ENCODE data around the gene GPHN. TPM values are rescaled to one million over a fixed set of nuclear protein-coding genes. Genes with fewer than 3 reads are reported as not detected.

GPHN gene
- total and polyA plus RNA-seq, 2 of the 4 experiments (the other 2 are of a cell fraction) = 8.0 to 8.1 TPM

GRCh38 chr14:67031920-67032774, 524.2 kb downstream of the GPHN start:
- no CpG with 5 or more reads among the region's 3 CpGs for WGBS, 2 experiments (ENCODE audit: extremely low coverage in 2 of 2, insufficient read length in 1 of 2)
- H3K27ac ChIP-seq (ENCODE audit: insufficient read depth, low read length) = no peak overlapping the region
- no peaks in the 10 kb centered on the region for H3K9me1 ChIP-seq (ENCODE audit: insufficient read depth, low read length)
- H2AK5ac ChIP-seq (ENCODE audit: low read depth, low read length) = no peak overlapping the region
- H3K23ac ChIP-seq (ENCODE audit: low read depth, low read length) = no peak overlapping the region
- no peak overlapping the region for H3K18ac ChIP-seq (ENCODE audit: low read depth, low read length)
- H3K4ac ChIP-seq (ENCODE audit: low read depth, low read length) = no peak overlapping the region
- H4K91ac ChIP-seq (ENCODE audit: insufficient read depth, low read depth, low read length) = no peak overlapping the region
- in situ Hi-C loops (cut with MboI; ENCODE audit: low sequenced_read_pairs) (no loop called here), dilution Hi-C loops (cut with HindIII; ENCODE audit: low sequenced_read_pairs, unreplicated experiment) (no loop called here), intact Hi-C loops (cut with micrococcal nuclease) (no loop called here)
- no peaks in the 10 kb centered on the region for H3K9me3 ChIP-seq (ENCODE audit: control insufficient read depth, insufficient read depth, low read length)
- H2BK20ac ChIP-seq (ENCODE audit: low read depth, low read length) = no peak overlapping the region
- CTCF ChIA-PET = no interaction called here
- no peak for ATAC-seq (ENCODE audit: low read depth)
- no peak overlapping the region for H3K4me3 ChIP-seq (ENCODE audit: insufficient read depth, low read depth, low read length)
- H2BK5ac ChIP-seq (ENCODE audit: low read depth, low read length, poor library complexity, severe bottlenecking) = no peak overlapping the region
- no peaks in the 10 kb centered on the region for H3K27me3 ChIP-seq (ENCODE audit: control insufficient read depth, insufficient read depth, low read length)
- BruUV-seq (replicated peaks) = no TSS peak
- DNase-seq = no peak
- no peaks in the 10 kb centered on the region for H3K4me1 ChIP-seq (ENCODE audit: control insufficient read depth, insufficient read depth, low read length)
- H3K9ac ChIP-seq (ENCODE audit: low read depth, low read length) = no peak overlapping the region
- no peak overlapping the region for H2AFZ ChIP-seq (replicated peaks; ENCODE audit: low read length, poor library complexity)
- H2BK15ac ChIP-seq (ENCODE audit: low read depth, low read length) = no peak overlapping the region
- no peak overlapping the region for H2AK9ac ChIP-seq (replicated peaks; ENCODE audit: low read depth, low read length, poor library complexity)
- H2BK120ac ChIP-seq (ENCODE audit: low read depth, low read length) = no peak overlapping the region
- no peaks in the 10 kb centered on the region for H3K36me3 ChIP-seq (ENCODE audit: control insufficient read depth, insufficient read depth, low read length)
- no peak for TF ChIP-seq MAZ (IDR thresholded peaks at IDR 0.05; ENCODE audit: borderline replicate concordance, low read depth, low read length)
- TF ChIP-seq NFE2L2 (IDR thresholded peaks at IDR 0.05; ENCODE audit: low read depth, low read length) = no peak
- TF ChIP-seq RFX5 (IDR thresholded peaks at IDR 0.05; ENCODE audit: low read depth, low read length) = no peak
- TF ChIP-seq CEBPB (IDR thresholded peaks at IDR 0.05; ENCODE audit: low read depth, low read length) = no peak
- no peak for TF ChIP-seq MAFK (IDR thresholded peaks at IDR 0.05; ENCODE audit: low read depth, low read length)
- TF ChIP-seq POLR2A (IDR thresholded peaks at IDR 0.05; ENCODE audit: low read depth, low read length) = no peak
- no peaks in the 10 kb centered on the region for H3K79me1 ChIP-seq (ENCODE audit: low read depth in 1 of 2, low read length in 2 of 2)
- no peak overlapping the region for H3K4me2 ChIP-seq (ENCODE audit: low read depth, low read length)
- H4K20me1 ChIP-seq (ENCODE audit: insufficient read depth, low read length) = no peaks in the 10 kb centered on the region
- H4K5ac ChIP-seq (ENCODE audit: low read depth, low read length) = no peak overlapping the region
- H3K56ac ChIP-seq (ENCODE audit: extremely low read depth, insufficient read depth, low read length) = no peak overlapping the region
- POLR2A ChIA-PET (ENCODE audit: unreplicated experiment) = no interaction called here
- no peak overlapping the region for H3K14ac ChIP-seq (replicated peaks; ENCODE audit: low read depth, low read length)
- H4K8ac ChIP-seq (ENCODE audit: low read depth in 2 of 2, low read length in 2 of 2) = no peak overlapping the region
